ENCODE results near the gene FA2H. TPM values are rescaled to one million over a fixed set of nuclear protein-coding genes. Genes with fewer than 3 reads are reported as not detected.
A peak's percentile ranks its signal among the peaks of the same experiment; 100 is the strongest.

Gene FA2H
- total and polyA plus RNA-seq, 7 experiments from 2014 or later, result 0.20 to 0.34 TPM; not detected in 5

GRCh38 chr16:74713325-74713724 is 61.3 kb downstream of the FA2H start:
- intact Hi-C loops (cut with micrococcal nuclease), result no loop called here
- ATAC-seq, result no peak

GRCh38 chr16:74711938-74712337 is 62.7 kb downstream of the FA2H start:
- H3K27me3 ChIP-seq (ENCODE audit: control insufficient read depth in 2 of 2, insufficient read depth in 2 of 2, low read length in 2 of 2), result no peaks in the 10 kb centered on the region
- H3K4me3 ChIP-seq (ENCODE audit: low read length), result no peak overlapping the region
- no peaks in the 10 kb centered on the region for H3K36me3 ChIP-seq (ENCODE audit: control insufficient read depth in 2 of 3, insufficient read depth in 3 of 3, low read length in 3 of 3)
- no peaks in the 10 kb centered on the region for H3K4me1 ChIP-seq (ENCODE audit: control insufficient read depth in 2 of 2, insufficient read depth in 2 of 2, low read length in 2 of 2)
- no peak overlapping the region for H3K4me3 Mint-ChIP-seq
- H3K9me3 ChIP-seq (ENCODE audit: control insufficient read depth in 2 of 3, low read length in 3 of 3), result no peaks in the 10 kb centered on the region
- CTCF ChIA-PET, result interaction anchor here (0.7 to 1.1 kb wide), 3 partner anchors 8 to 151 kb away, joined by 3 to 5 read pairs (median 4); no protein-coding TSS in a partner anchor
- ATAC-seq (no peak), DNase-seq (no peak)
- H3K27me3 Mint-ChIP-seq, result peaks cover 0 to 6% (median 0%) of the 10 kb centered on the region in 5 donors
- POLR2A ChIA-PET, result no interaction called here
- no peak overlapping the region for H3K27ac Mint-ChIP-seq
- intact Hi-C loops (cut with micrococcal nuclease), result no loop called here
- H3K9me3 Mint-ChIP-seq, result no peaks in the 10 kb centered on the region
- peaks cover 2 to 6% (median 6%) of the 10 kb centered on the region in 7 donors for H3K4me1 Mint-ChIP-seq
- H3K27ac ChIP-seq (ENCODE audit: low read depth, low read length), result no peak overlapping the region
- H3K36me3 Mint-ChIP-seq, result no peaks in the 10 kb centered on the region

More at GRCh38 chr16:74713325-74713724, 61.3 kb downstream of the FA2H start:
- peaks cover 0 to 3% (median 0%) of the 10 kb centered on the region in 5 donors for H3K27me3 Mint-ChIP-seq
- H3K36me3 Mint-ChIP-seq, result no peaks in the 10 kb centered on the region
- H3K9me3 Mint-ChIP-seq, result no peaks in the 10 kb centered on the region
- Histone ChIP-seq H3K36me3 (ENCODE audit: control insufficient read depth in 2 of 3, insufficient read depth in 3 of 3, low read length in 3 of 3) (no peaks in the 10 kb centered on the region), H3K4me1 (ENCODE audit: control insufficient read depth in 2 of 2, insufficient read depth in 2 of 2, low read length in 2 of 2) (no peaks in the 10 kb centered on the region), H3K9me3 (ENCODE audit: control insufficient read depth in 2 of 3, low read length in 3 of 3) (no peaks in the 10 kb centered on the region), H3K4me3 (ENCODE audit: low read length) (no peak overlapping the region), H3K27ac (ENCODE audit: low read depth, low read length) (no peak overlapping the region), H3K27me3 (ENCODE audit: control insufficient read depth in 2 of 2, insufficient read depth in 2 of 2, low read length in 2 of 2) (no peaks in the 10 kb centered on the region)
- CTCF ChIA-PET, result interaction anchor here (1.1 kb wide), 1 partner anchor 150 kb away, joined by 4 read pairs; no protein-coding TSS in a partner anchor
- DNase-seq, result no peak
- POLR2A ChIA-PET, result no interaction called here
- no peak overlapping the region for H3K27ac Mint-ChIP-seq
- peaks cover 2 to 6% (median 6%) of the 10 kb centered on the region in 7 donors for H3K4me1 Mint-ChIP-seq
- H3K4me3 Mint-ChIP-seq, result no peak overlapping the region

- Mint-ChIP-seq H3K9me3 (no peaks in the 10 kb centered on the region), H3K4me3 (no peak overlapping the region), H3K27ac (no peak overlapping the region), H3K4me1 (peaks cover 2 to 6% (median 6%) of the 10 kb centered on the region in 7 donors), H3K27me3 (peaks cover 0 to 6% (median 0%) of the 10 kb centered on the region in 5 donors), H3K36me3 (no peaks in the 10 kb centered on the region)
- intact Hi-C loops (cut with micrococcal nuclease), result no loop called here
- ChIA-PET POLR2A (interaction anchor here (2.1 kb wide), 1 partner anchor 9 kb away, joined by 11 read pairs; the partner anchor contains the start of gene MLKL), CTCF (interaction anchor here (1.3 to 2.0 kb wide), 4 partner anchors 10 to 401 kb away, joined by 3 to 10 read pairs (median 9); partner anchors contain the start of gene MLKL)
- Histone ChIP-seq H3K4me3 (ENCODE audit: low read length) (no peak overlapping the region), H3K4me1 (ENCODE audit: control insufficient read depth in 2 of 2, insufficient read depth in 2 of 2, low read length in 2 of 2) (no peaks in the 10 kb centered on the region), H3K27ac (ENCODE audit: low read depth, low read length) (no peak overlapping the region), H3K9me3 (ENCODE audit: control insufficient read depth in 2 of 3, low read length in 3 of 3) (no peaks in the 10 kb centered on the region), H3K36me3 (ENCODE audit: control insufficient read depth in 2 of 3, insufficient read depth in 3 of 3, low read length in 3 of 3) (no peaks in the 10 kb centered on the region), H3K27me3 (ENCODE audit: control insufficient read depth in 2 of 2, insufficient read depth in 2 of 2, low read length in 2 of 2) (no peaks in the 10 kb centered on the region)
- DNase-seq (no peak), ATAC-seq (no peak)
Measured at GRCh38 chr16:74710401-74710800, 64.2 kb downstream of the FA2H start.

- no peaks in the 10 kb centered on the region for H3K36me3 Mint-ChIP-seq
- no peaks in the 10 kb centered on the region for H3K9me3 ChIP-seq (ENCODE audit: control insufficient read depth in 2 of 3, low read length in 3 of 3)
- H3K4me3 Mint-ChIP-seq, result no peak overlapping the region
- ATAC-seq, result peak; percentile 99
- peak overlapping the region in 5 of 9 donors; percentile 3 to 85 (median 29) for H3K27ac Mint-ChIP-seq
- peak; percentile 62 to 86 (median 78) for DNase-seq
- peaks cover 0 to 6% (median 0%) of the 10 kb centered on the region in 5 donors for H3K27me3 Mint-ChIP-seq
- no peaks in the 10 kb centered on the region for H3K36me3 ChIP-seq (ENCODE audit: control insufficient read depth in 2 of 3, insufficient read depth in 3 of 3, low read length in 3 of 3)
- H3K27ac ChIP-seq (ENCODE audit: low read depth, low read length), result no peak overlapping the region
- no peaks in the 10 kb centered on the region for H3K4me1 ChIP-seq (ENCODE audit: control insufficient read depth in 2 of 2, insufficient read depth in 2 of 2, low read length in 2 of 2)
- no peaks in the 10 kb centered on the region for H3K27me3 ChIP-seq (ENCODE audit: control insufficient read depth in 2 of 2, insufficient read depth in 2 of 2, low read length in 2 of 2)
- CTCF ChIA-PET, result interaction anchor here (1.3 to 2.0 kb wide), 4 partner anchors 9 to 402 kb away, joined by 3 to 10 read pairs (median 9); partner anchors contain the start of gene MLKL
- intact Hi-C loops (cut with micrococcal nuclease), result loop anchor here (1.0 to 10.0 kb wide), 10 partner anchors 8 to 725 kb away; partner anchors contain the start of genes CFDP1 (in 1 of the 2), PSMD7 (in 1 of the 2) and ZNRF1 (in 1 of the 2)
- POLR2A ChIA-PET, result interaction anchor here (2.1 kb wide), 1 partner anchor 8 kb away, joined by 11 read pairs; the partner anchor contains the start of gene MLKL
- peaks cover 4 to 10% (median 6%) of the 10 kb centered on the region in 7 donors for H3K4me1 Mint-ChIP-seq
- H3K9me3 Mint-ChIP-seq, result no peaks in the 10 kb centered on the region
- H3K4me3 ChIP-seq (ENCODE audit: low read length), result no peak overlapping the region
Measured at GRCh38 chr16:74709441-74709877, 65.2 kb downstream of the FA2H start.

GRCh38 chr16:74700438-74701225 is 74.0 kb downstream of the FA2H start, which contains the start of gene MLKL:
MLKL (minus strand) TSS chr16:74700862; CDS start chr16:74695757, 5,105 bp downstream.
- Mint-ChIP-seq H3K9me3 (peaks cover 0 to 1% (median 0%) of the 10 kb centered on the region in 11 donors), H3K4me1 (peaks cover 41 to 67% (median 62%) of the 10 kb centered on the region in 7 donors), H3K27me3 (no peaks in the 10 kb centered on the region), H3K36me3 (peaks cover 0 to 15% (median 5%) of the 10 kb centered on the region in 5 donors), H3K27ac (peak within 1 kb of the TSS; percentile 93 to 100 (median 97)), H3K4me3 (peak within 1 kb of the TSS; percentile 93 to 100 (median 97))
- no peaks in the 10 kb centered on the region for H3K9me3 ChIP-seq (ENCODE audit: control insufficient read depth in 2 of 3, low read length in 3 of 3)
- peak; percentile 26 to 65 (median 43) for DNase-seq
- CTCF ChIA-PET, result interaction anchor here (0.8 to 1.8 kb wide), 4 partner anchors 8 to 231 kb away, joined by 3 to 10 read pairs (median 3); no protein-coding TSS in a partner anchor
- POLR2A ChIA-PET, result interaction anchor here (0.7 to 2.0 kb wide), 8 partner anchors 10 to 704 kb away, joined by 3 to 18 read pairs (median 4); partner anchors contain the start of gene PSMD7
- H3K4me3 ChIP-seq (ENCODE audit: low read length), result peak within 1 kb of the TSS; percentile 98
- no peaks in the 10 kb centered on the region for H3K27me3 ChIP-seq (ENCODE audit: control insufficient read depth in 2 of 2, insufficient read depth in 2 of 2, low read length in 2 of 2)
- H3K4me1 ChIP-seq (ENCODE audit: control insufficient read depth in 2 of 2, insufficient read depth in 2 of 2, low read length in 2 of 2), result peaks cover 22 to 31% of the 10 kb centered on the region in 2 donors
- peak within 1 kb of the TSS; percentile 85 for H3K27ac ChIP-seq (ENCODE audit: low read depth, low read length)
- H3K36me3 ChIP-seq (ENCODE audit: control insufficient read depth in 2 of 3, insufficient read depth in 3 of 3, low read length in 3 of 3), result peaks cover 0 to 5% (median 0%) of the 10 kb centered on the region in 3 experiments
- ATAC-seq, result peak; percentile 78
- intact Hi-C loops (cut with micrococcal nuclease), result loop anchor here (1.0 to 10.0 kb wide), 11 partner anchors 9 to 947 kb away; partner anchors contain the start of genes PSMD7 (in 2 of the 2), CFDP1 (in 1 of the 2), KARS1 (in 1 of the 2) and RFWD3 (in 1 of the 2)

GRCh38 chr16:74700116-74700437 is 74.5 kb downstream of the FA2H start:
- H3K27ac Mint-ChIP-seq, result peak overlapping the region; percentile 93 to 100 (median 97)
- no peaks in the 10 kb centered on the region for H3K27me3 Mint-ChIP-seq
- H3K4me1 ChIP-seq (ENCODE audit: control insufficient read depth in 2 of 2, insufficient read depth in 2 of 2, low read length in 2 of 2), result peaks cover 22 to 31% of the 10 kb centered on the region in 2 donors
- H3K9me3 ChIP-seq (ENCODE audit: control insufficient read depth in 2 of 3, low read length in 3 of 3), result no peaks in the 10 kb centered on the region
- H3K36me3 ChIP-seq (ENCODE audit: control insufficient read depth in 2 of 3, insufficient read depth in 3 of 3, low read length in 3 of 3), result peaks cover 0 to 9% (median 0%) of the 10 kb centered on the region in 3 experiments
- peak overlapping the region; percentile 98 for H3K4me3 ChIP-seq (ENCODE audit: low read length)
- DNase-seq (peak in 7 of 9 donors; percentile 4 to 30 (median 15)), ATAC-seq (peak; percentile 24)
- H3K4me3 Mint-ChIP-seq, result peak overlapping the region; percentile 93 to 100 (median 97)
- H3K9me3 Mint-ChIP-seq, result peaks cover 0 to 1% (median 0%) of the 10 kb centered on the region in 11 donors
- intact Hi-C loops (cut with micrococcal nuclease), result loop anchor here (1.0 to 10.0 kb wide), 9 partner anchors 33 to 735 kb away; partner anchors contain the start of genes PSMD7 (in 2 of the 2), CFDP1 (in 1 of the 2), RFWD3 (in 1 of the 2) and WDR59 (in 1 of the 2)
- POLR2A ChIA-PET, result interaction anchor here (0.7 to 2.0 kb wide), 5 partner anchors 9 to 704 kb away, joined by 3 to 18 read pairs (median 4); partner anchors contain the start of gene PSMD7
- H3K4me1 Mint-ChIP-seq, result peaks cover 46 to 70% (median 64%) of the 10 kb centered on the region in 7 donors
- peaks cover 0 to 21% (median 10%) of the 10 kb centered on the region in 5 donors for H3K36me3 Mint-ChIP-seq
- H3K27me3 ChIP-seq (ENCODE audit: control insufficient read depth in 2 of 2, insufficient read depth in 2 of 2, low read length in 2 of 2), result no peaks in the 10 kb centered on the region
- CTCF ChIA-PET, result interaction anchor here (0.8 to 1.8 kb wide), 4 partner anchors 8 to 232 kb away, joined by 3 to 10 read pairs (median 3); no protein-coding TSS in a partner anchor
- peak overlapping the region; percentile 85 for H3K27ac ChIP-seq (ENCODE audit: low read depth, low read length)

Measured in naive thymus-derived CD4-positive, alpha-beta T cell (primary cell).